ENCODE results near the gene ARHGAP31.
"Not testable (repeated sequence)": the region's sequence is repeated elsewhere in the genome, so short reads cannot be mapped to it uniquely, and the experiment has no call there.

The ARHGAP31 gene, protein sequence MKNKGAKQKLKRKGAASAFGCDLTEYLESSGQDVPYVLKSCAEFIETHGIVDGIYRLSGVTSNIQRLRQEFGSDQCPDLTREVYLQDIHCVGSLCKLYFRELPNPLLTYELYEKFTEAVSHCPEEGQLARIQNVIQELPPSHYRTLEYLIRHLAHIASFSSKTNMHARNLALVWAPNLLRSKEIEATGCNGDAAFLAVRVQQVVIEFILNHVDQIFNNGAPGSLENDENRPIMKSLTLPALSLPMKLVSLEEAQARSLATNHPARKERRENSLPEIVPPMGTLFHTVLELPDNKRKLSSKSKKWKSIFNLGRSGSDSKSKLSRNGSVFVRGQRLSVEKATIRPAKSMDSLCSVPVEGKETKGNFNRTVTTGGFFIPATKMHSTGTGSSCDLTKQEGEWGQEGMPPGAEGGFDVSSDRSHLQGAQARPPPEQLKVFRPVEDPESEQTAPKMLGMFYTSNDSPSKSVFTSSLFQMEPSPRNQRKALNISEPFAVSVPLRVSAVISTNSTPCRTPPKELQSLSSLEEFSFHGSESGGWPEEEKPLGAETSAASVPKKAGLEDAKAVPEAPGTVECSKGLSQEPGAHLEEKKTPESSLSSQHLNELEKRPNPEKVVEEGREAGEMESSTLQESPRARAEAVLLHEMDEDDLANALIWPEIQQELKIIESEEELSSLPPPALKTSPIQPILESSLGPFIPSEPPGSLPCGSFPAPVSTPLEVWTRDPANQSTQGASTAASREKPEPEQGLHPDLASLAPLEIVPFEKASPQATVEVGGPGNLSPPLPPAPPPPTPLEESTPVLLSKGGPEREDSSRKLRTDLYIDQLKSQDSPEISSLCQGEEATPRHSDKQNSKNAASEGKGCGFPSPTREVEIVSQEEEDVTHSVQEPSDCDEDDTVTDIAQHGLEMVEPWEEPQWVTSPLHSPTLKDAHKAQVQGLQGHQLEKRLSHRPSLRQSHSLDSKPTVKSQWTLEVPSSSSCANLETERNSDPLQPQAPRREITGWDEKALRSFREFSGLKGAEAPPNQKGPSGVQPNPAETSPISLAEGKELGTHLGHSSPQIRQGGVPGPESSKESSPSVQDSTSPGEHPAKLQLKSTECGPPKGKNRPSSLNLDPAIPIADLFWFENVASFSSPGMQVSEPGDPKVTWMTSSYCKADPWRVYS (N-terminal part only)

DNA sequence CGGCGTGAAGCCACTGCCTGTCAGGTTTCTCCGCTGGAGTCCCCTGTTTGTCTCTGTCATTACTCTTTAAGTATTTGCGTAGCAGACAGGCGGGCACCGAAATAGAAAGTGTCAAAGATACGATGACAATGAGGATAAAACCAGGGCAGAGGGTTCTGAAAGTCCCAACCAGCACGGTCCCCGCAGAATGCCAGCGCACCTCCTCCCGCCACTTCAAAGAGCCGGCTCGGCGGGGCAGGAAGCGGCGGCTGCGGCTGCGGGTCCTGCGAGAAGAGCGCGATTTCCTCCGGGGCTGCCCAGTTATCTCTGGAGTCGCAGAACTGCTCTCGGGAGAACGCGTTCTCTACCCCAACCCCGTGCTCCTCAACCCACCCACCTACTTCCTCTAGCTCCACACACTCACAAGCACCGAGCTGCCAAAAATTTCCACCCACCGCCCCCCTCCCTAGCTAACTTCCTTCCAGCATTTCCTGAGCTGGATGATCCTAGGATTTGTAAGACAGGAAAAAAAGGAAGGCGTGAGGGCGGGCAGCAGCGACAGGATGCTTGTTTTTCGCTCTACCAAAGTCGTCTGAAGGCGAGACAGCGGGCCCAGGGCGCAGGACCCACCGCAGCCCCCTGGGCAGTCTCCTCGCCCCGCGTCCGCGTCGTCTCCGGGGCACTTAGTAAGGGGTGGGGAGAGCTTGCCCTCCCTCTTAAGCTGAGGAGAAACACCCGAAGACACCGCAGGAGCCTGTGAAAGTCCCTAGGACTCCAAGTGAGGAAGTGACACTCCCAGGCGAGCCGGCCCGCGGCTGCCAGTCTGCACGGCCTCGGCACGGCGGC, at the start of gene ARHGAP31:
TSS of gene ARHGAP31 (plus strand) at position 513 of the 825 bp plus-strand sequence. CDS start 522 bp downstream, outside the sequence.
- no peaks in the 10 kb centered on the region for H3K36me3 ChIP-seq
- H3K27me3 ChIP-seq: peaks cover 11% of the 10 kb centered on the region
- no peak for TF ChIP-seq Cebpa-rat (IDR thresholded peaks at IDR 0.05)

GRCh38 chr3:119245778-119246177, 48.4 kb upstream of the ARHGAP31 start:
- H3K27ac ChIP-seq: no peak overlapping the region
- no peaks in the 10 kb centered on the region for H3K36me3 ChIP-seq
- H3K4me1 ChIP-seq: peaks cover 5% of the 10 kb centered on the region; the same call in 1 of the 2 replicates
- H3K4me2 ChIP-seq: no peak overlapping the region
- peaks cover 19% of the 10 kb centered on the region for H3K9me3 ChIP-seq
- H3K27me3 ChIP-seq: no peaks in the 10 kb centered on the region
- H3K4me3 ChIP-seq: no peak overlapping the region
- no peak overlapping the region for H3K9ac ChIP-seq
- no peaks in the 10 kb centered on the region for H4K20me1 ChIP-seq
- no peak for TF ChIP-seq Cebpa-rat (IDR thresholded peaks at IDR 0.05)

More for the DNA sequence above, at the start of gene ARHGAP31:
- Histone ChIP-seq H3K9me3 (peaks cover 5% of the 10 kb centered on the region; the same call in 1 of the 2 replicates), H4K20me1 (no peaks in the 10 kb centered on the region), H3K4me2 (peak within 1 kb of the TSS; percentile 99), H3K27ac (peak within 1 kb of the TSS; percentile 30; the same call in 1 of the 2 replicates), H3K4me1 (peaks cover 44% of the 10 kb centered on the region), H3K4me3 (peak within 1 kb of the TSS; percentile 70), H3K9ac (peak within 1 kb of the TSS; percentile 67)

DNA sequence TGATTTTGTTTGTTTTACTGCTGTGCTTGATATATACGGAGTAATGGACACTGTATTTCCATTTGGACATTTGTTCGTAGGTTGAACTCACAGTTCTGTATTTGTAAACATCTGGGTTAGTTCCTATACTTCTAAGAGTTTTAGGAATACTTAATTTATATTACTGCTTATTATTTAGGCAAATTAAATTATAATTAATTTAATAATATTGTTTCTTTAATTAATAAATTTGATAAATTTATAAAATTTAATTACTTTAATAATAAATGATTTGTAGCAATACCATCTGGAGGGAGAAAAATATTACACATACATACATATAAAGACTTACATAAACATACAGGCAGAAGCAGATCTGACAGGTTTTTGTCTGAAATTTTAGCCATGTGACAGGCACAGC, 39.0 kb upstream of the ARHGAP31 start:
- no peaks in the 10 kb centered on the region for H4K20me1 ChIP-seq
- H3K9ac ChIP-seq: no peak overlapping the region
- no peaks in the 10 kb centered on the region for H3K36me3 ChIP-seq
- H3K4me3 ChIP-seq: no peak overlapping the region
- no peak overlapping the region for H3K4me2 ChIP-seq
- peaks cover 10% of the 10 kb centered on the region; the same call in 1 of the 2 replicates for H3K4me1 ChIP-seq
- no peak overlapping the region for H3K27ac ChIP-seq
- no peaks in the 10 kb centered on the region for H3K27me3 ChIP-seq
- no peak for TF ChIP-seq Cebpa-rat (IDR thresholded peaks at IDR 0.05)
- H3K9me3 ChIP-seq: peaks cover 9% of the 10 kb centered on the region; the same call in 1 of the 2 replicates

DNA sequence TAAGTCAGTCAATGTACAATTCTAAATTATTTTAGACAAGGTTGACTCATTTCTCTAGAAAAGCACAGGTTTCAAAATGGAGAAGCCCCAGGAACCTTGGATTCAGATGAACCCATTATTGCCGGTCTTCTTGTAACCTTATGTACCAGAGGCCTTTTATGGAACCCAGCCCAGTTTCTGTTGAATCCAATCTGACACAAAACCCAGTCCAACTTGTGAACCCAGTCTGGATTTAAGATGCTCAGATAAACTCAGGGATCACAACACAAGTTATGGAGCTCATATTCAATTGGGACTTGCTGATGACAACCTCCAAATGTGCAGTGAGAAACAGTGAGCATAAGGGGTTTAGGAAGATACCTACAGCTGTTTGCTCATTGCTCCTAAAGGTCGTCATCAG, 37.1 kb upstream of the ARHGAP31 start:
- H3K4me2 ChIP-seq: no peak overlapping the region
- H3K36me3 ChIP-seq: no peaks in the 10 kb centered on the region
- peaks cover 10% of the 10 kb centered on the region; the same call in 1 of the 2 replicates for H3K4me1 ChIP-seq
- no peak overlapping the region for H3K4me3 ChIP-seq
- no peaks in the 10 kb centered on the region for H4K20me1 ChIP-seq
- no peaks in the 10 kb centered on the region for H3K27me3 ChIP-seq
- no peak for TF ChIP-seq Cebpa-rat (IDR thresholded peaks at IDR 0.05)
- H3K9me3 ChIP-seq: peaks cover 9% of the 10 kb centered on the region; the same call in 1 of the 2 replicates
- H3K27ac ChIP-seq: no peak overlapping the region
- H3K9ac ChIP-seq: no peak overlapping the region

DNA sequence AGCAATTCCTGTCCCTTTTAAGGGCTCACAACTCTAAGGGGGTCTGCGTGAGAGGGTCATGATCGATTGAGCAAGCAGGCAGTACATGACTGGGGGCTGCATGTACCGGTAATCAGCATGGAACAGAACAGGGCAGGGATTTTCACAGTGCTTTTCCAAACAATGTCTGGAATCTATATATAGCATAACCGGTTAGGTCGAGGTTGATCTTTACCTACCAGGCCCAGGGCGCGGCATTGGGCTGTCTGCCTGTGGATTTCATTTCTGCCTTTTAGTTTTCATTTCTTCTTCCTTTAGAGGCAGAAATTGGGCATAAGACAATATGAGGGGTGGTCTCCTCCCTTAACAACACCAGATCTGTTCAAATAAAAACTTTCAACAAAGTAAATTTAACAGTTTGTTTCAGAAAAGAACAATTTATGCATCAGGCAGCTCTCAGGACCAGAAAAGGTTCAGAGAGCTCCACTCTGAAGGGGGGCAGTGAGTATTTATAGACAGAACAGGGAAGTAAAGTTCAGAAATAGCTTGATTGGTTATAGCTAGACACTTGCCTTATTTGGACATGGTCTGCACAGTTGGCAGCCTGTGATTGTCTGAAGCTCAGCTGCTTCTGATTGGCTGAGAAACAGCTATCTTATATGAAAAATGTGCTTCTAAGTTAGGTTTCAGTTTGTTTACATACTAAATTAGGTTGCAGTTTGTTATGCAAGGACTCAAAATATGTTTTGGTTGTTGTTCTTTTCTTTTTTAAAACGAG, 36.4 kb upstream of the ARHGAP31 start:
- Histone ChIP-seq H3K9me3 (peaks cover 9% of the 10 kb centered on the region; the same call in 1 of the 2 replicates), H3K36me3 (no peaks in the 10 kb centered on the region), H3K4me1 (peaks cover 10% of the 10 kb centered on the region; the same call in 1 of the 2 replicates), H3K27ac (no peak overlapping the region), H3K4me3 (no peak overlapping the region), H3K4me2 (peak overlapping the region; percentile 2; the same call in 1 of the 2 replicates), H4K20me1 (no peaks in the 10 kb centered on the region), H3K9ac (no peak overlapping the region), H3K27me3 (no peaks in the 10 kb centered on the region)
- no peak for TF ChIP-seq Cebpa-rat (IDR thresholded peaks at IDR 0.05)

DNA sequence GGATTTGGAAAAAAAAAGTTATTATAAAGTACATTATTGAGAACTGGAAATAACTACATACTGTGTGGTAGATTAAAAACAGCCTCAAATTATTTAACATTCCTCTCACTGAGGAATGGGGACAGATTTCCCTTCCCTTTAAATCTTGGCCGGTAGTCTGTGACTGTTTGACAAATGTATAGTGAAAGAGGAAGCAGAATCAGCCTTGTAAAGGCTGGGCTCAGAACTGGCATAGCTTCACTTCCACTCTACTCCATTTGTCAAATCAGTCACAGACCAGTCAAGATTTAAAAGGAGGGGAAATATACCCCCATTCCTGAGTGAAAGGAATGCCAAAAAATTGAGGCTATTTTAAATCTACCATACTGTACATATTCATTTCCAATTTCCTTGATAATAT, 35.3 kb upstream of the ARHGAP31 start:
- no peak for TF ChIP-seq Cebpa-rat (IDR thresholded peaks at IDR 0.05)
- Histone ChIP-seq H3K9ac (no peak overlapping the region), H3K4me3 (no peak overlapping the region), H3K36me3 (no peaks in the 10 kb centered on the region), H3K27me3 (no peaks in the 10 kb centered on the region), H3K9me3 (peaks cover 9% of the 10 kb centered on the region; the same call in 1 of the 2 replicates), H3K4me1 (peaks cover 12% of the 10 kb centered on the region; the same call in 1 of the 2 replicates), H3K27ac (no peak overlapping the region), H4K20me1 (no peaks in the 10 kb centered on the region), H3K4me2 (no peak overlapping the region)

DNA sequence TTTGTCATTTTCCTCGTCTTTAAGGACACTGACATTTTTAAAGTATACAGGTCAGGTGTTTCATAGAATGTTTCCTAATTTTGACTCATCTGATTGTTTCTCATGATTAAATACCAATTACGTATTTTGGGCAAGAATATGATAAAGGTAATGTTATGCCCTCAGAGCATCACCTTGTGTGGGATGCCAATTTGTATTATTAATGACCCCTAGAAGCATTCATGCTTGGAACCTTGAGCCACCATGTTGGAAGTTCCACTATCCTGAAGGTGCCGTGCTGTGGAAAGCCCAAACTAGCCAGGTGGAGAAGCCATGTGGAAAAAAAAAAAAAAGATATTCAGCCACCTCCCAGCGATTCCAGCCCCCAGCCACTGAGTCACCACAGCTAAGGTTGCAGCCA, 34.4 kb upstream of the ARHGAP31 start:
- Histone ChIP-seq H3K9me3 (peaks cover 9% of the 10 kb centered on the region; the same call in 1 of the 2 replicates), H3K36me3 (no peaks in the 10 kb centered on the region), H3K9ac (no peak overlapping the region), H3K4me2 (no peak overlapping the region), H3K27ac (no peak overlapping the region), H4K20me1 (no peaks in the 10 kb centered on the region), H3K27me3 (no peaks in the 10 kb centered on the region), H3K4me1 (peaks cover 14% of the 10 kb centered on the region; the same call in 1 of the 2 replicates), H3K4me3 (no peak overlapping the region)
- TF ChIP-seq Cebpa-rat (IDR thresholded peaks at IDR 0.05): no peak

GRCh38 chr3:119261055-119261454, 33.1 kb upstream of the ARHGAP31 start:
- Histone ChIP-seq H3K9me3 (peaks cover 9% of the 10 kb centered on the region; the same call in 1 of the 2 replicates), H3K4me1 (peaks cover 14% of the 10 kb centered on the region; the same call in 1 of the 2 replicates), H3K27ac (no peak overlapping the region), H3K4me2 (no peak overlapping the region), H3K4me3 (no peak overlapping the region), H3K36me3 (no peaks in the 10 kb centered on the region), H3K9ac (no peak overlapping the region), H3K27me3 (no peaks in the 10 kb centered on the region), H4K20me1 (no peaks in the 10 kb centered on the region)
- no peak for TF ChIP-seq Cebpa-rat (IDR thresholded peaks at IDR 0.05)

DNA sequence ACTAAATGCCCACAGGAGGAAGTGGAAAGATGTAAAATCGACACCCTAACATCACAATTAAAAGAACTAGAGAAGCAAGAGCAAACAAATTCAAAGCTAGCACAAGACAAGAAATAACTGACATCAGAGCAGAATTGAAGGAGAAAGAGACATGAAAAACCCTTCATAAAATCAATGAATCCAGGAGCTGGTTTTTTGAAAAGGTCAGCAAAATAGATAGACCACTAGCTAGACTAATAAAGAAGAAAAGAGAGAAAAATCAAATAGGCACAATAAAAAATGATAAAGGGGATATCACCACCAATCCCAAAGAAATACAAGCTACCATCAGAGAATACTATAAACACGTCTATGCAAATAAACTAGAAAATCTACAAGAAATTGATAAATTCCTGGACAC, 24.0 kb upstream of the ARHGAP31 start:
- not testable (repeated sequence) for H3K27me3 ChIP-seq, H4K20me1 ChIP-seq, H3K4me1 ChIP-seq, H3K4me2 ChIP-seq, H3K4me3 ChIP-seq, H3K9ac ChIP-seq, H3K27ac ChIP-seq, H3K36me3 ChIP-seq, H3K9me3 ChIP-seq
